Panc1 (cell line): ENCODE results near the gene OTOP3. TPM values are rescaled to one million over a fixed set of nuclear protein-coding genes. Genes with fewer than 3 reads are reported as not detected.

Experiments used
- ATAC-seq: fragments of 200-7000 bp; cut with Tn5 transposase; 2 replicates; pipeline ENCODE4 v1.9.1; 2020; ENCODE audit warnings: mild to moderate bottlenecking, moderate library complexity
- Bru-seq: library from RNA; stranded (reverse); fragments of 400-500 nt; gene quantifications from one replicate; lab custom pipeline; 2021; lab: Mats Ljungman, UMichigan
- BruChase-seq, 2 experiments: library from RNA; stranded (reverse); fragments of 400-500 nt; gene quantifications; one replicate each; lab custom pipeline; 2021; lab: Mats Ljungman, UMichigan
- BruUV-seq: library from RNA; stranded (reverse); fragments of 400-500 nt; replicated peaks from 2 replicates; lab custom pipeline; 2021; lab: Mats Ljungman, UMichigan
- CTCF ChIA-PET: fragments of 300-600 bp; sonication (Branson Sonifier 250); formaldehyde crosslinking; loops from one replicate; lab custom pipeline; 2022; ENCODE audit warnings: antibody characterized with exemption; lab: Charles Lee
- POLR2A ChIA-PET: fragments of 300-600 bp; sonication (Branson Sonifier 250); formaldehyde crosslinking; loops from one replicate; lab custom pipeline; 2022; ENCODE audit warnings: antibody characterized with exemption; lab: Charles Lee
- DNase-seq: peaks from one replicate; pipeline ENCODE4 v3.0.0-alpha.2; 2010; ENCODE audit warnings: low read depth, low spot score
- H3K27ac ChIP-seq: 2 replicates; pipeline ENCODE4 v1.5.1; 2011; ENCODE audit warnings: mild to moderate bottlenecking, low read length, inconsistent platforms
- H3K27me3 ChIP-seq: fragments of 200-500 bp; sonication (Bioruptor generic); 2 replicates; pipeline ENCODE4 v1.6.0; 2014; ENCODE audit warnings: low read length, inconsistent platforms; ENCODE audit not compliant: control insufficient read depth, insufficient read depth
- H3K36me3 ChIP-seq: fragments of 200-500 bp; sonication (Bioruptor generic); 2 replicates; pipeline ENCODE4 v1.5.1; 2014; ENCODE audit warnings: inconsistent platforms, mild to moderate bottlenecking, low read length, moderate library complexity; ENCODE audit not compliant: control insufficient read depth, insufficient read depth
- H3K4me1 ChIP-seq: 2 replicates; pipeline ENCODE4 v1.5.1; 2011; ENCODE audit warnings: inconsistent platforms, mild to moderate bottlenecking, low read length, moderate library complexity; ENCODE audit not compliant: control insufficient read depth, insufficient read depth
- H3K4me3 ChIP-seq, 2 experiments: 2 replicates each; pipeline ENCODE4 v1.5.1; 2011 to 2012; ENCODE audit warnings: low read depth in 2 of 2, low read length in 2 of 2, mild to moderate bottlenecking in 2 of 2, inconsistent platforms in 1 of 2, moderate library complexity in 1 of 2
- H3K9me3 ChIP-seq: fragments of 200-500 bp; sonication (Bioruptor generic); 2 replicates; pipeline ENCODE4 v1.5.1; 2014; ENCODE audit warnings: low read depth, mild to moderate bottlenecking, inconsistent platforms, low read length, moderate library complexity; ENCODE audit not compliant: control insufficient read depth, insufficient read depth
- CTCF ChIP-seq: fragments of 450-650 bp; IDR thresholded peaks from 2 replicates; pipeline ENCODE4 v1.5.1; 2017; ENCODE audit warnings: mild to moderate bottlenecking
- POLR2AphosphoS5 ChIP-seq: IDR thresholded peaks from 2 replicates; pipeline ENCODE4 v1.6.1; 2012; ENCODE audit warnings: mild to moderate bottlenecking, low read depth, low read length, moderate library complexity
- REST ChIP-seq, 2 experiments: IDR thresholded peaks; 2 replicates each; pipeline ENCODE4 v1.6.1; 2011 to 2012; ENCODE audit warnings: low read depth in 2 of 2, control low read depth in 1 of 2, low read length in 1 of 2, mild to moderate bottlenecking in 1 of 2, moderate library complexity in 1 of 2; ENCODE audit not compliant: insufficient read depth in 1 of 2
- SIN3A ChIP-seq: IDR thresholded peaks from 2 replicates; pipeline ENCODE4 v1.6.1; 2012; ENCODE audit warnings: low read depth, mild to moderate bottlenecking, low read length, moderate library complexity, borderline replicate concordance; ENCODE audit not compliant: insufficient read depth
- TCF7L2 ChIP-seq: IDR thresholded peaks from 2 replicates; pipeline ENCODE4 v1.6.1; 2011; ENCODE audit warnings: mild to moderate bottlenecking, low read depth, low read length, inconsistent platforms
- in situ Hi-C: cut with HindIII; loops from 2 replicates; pipeline ENCODE4 v1.10.0; 2016; ENCODE audit warnings: low sequenced_read_pairs, low pct_unique_long_range_greater_than_20kb
- intact Hi-C: fragments of 100-400 bp; cut with micrococcal nuclease; formaldehyde crosslinking; loops from one replicate; pipeline ENCODE4 v1.10.0; 2022; ENCODE audit not compliant: unreplicated experiment
- long read RNA-seq: library from polyadenylated mRNA; unstranded; transcript quantifications from one replicate; pipeline ENCODE4 v2.0.0, GENCODE V29; 2021; ENCODE audit not compliant: unreplicated experiment
- polyA plus RNA-seq: library from polyadenylated mRNA; unstranded; fragments of >200 nt; gene quantifications from one replicate; pipeline ENCODE4 v1.2.1, GENCODE V29; 2012; ENCODE audit warnings: missing spikeins; ENCODE audit not compliant: insufficient read length
- total RNA-seq: library from RNA; stranded (reverse); gene quantifications from one replicate; pipeline ENCODE4 v1.2.1, GENCODE V29; 2021; ENCODE audit not compliant: unreplicated experiment

Gene OTOP3
- total RNA-seq (not detected), Bru-seq, nascent RNA (not detected), BruChase-seq, experiment 1, labeled RNA remaining after a 2-hour chase (not detected), BruChase-seq, experiment 2, labeled RNA remaining after a 6-hour chase (not detected)
- polyA plus RNA-seq = not detected
- long read RNA-seq = 0 reads

DNA sequence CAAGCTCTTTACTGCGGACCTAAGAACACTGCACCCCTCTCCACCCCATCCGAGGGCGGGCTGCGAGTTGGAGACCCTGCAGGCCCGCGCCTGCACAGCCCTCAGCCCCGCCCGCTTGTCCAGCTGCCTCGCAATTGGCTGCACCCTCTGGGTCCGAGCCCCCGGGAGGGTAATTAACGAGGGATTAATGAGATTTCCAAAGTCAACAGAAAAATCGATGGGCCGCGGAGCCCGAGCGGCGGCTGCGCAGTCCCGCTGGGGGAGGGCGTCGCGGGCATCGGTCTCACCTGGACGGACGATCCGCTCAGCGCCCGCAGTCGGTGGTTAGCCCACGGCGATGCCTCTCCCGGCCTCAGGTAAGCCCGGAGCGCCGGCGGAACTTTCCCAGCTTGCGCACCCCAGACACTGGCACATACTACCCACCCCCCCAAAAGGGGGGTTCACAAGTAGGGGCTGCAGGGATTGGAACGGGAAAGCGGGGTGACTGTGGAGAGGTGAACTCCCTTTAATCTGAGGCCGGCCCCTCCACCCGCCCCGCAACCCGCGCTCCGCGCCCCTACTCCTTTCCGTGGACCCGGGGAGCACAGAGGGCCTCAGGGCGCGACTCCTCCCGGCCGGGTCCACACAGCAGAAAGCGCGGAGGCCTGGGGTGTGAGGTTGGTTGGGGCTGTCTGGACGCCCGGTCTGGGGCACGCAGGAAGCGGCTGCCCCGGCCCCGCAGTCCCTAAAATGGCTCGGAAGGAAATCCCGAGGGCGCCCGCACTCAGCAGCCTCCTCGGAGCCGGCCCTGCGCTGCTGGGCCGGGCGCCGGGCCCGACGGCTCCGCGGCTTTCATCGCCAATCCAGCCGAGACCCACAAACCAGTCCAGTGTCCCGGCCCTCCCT, at the start of gene OTOP3:
Gene OTOP3 (plus strand): TSS at position 314 of the 885 bp plus-strand sequence. CDS start 24 bp downstream, at position 338.
- Histone ChIP-seq H3K9me3 (no peaks in the 10 kb centered on the region), H3K4me1 (no peaks in the 10 kb centered on the region), H3K4me3 (no peak within 1 kb of the TSS), H3K36me3 (no peaks in the 10 kb centered on the region), H3K27ac (no peak within 1 kb of the TSS), H3K27me3 (peaks cover 13% of the 10 kb centered on the region; the same call in 1 of the 2 replicates)
- no TSS peak for BruUV-seq
- CTCF ChIA-PET = no interaction called here
- in situ Hi-C loops = no loop called here
- intact Hi-C loops = no loop called here
- TF ChIP-seq SIN3A = no peak
- TF ChIP-seq CTCF = no peak
- no peak for TF ChIP-seq REST (IDR thresholded peaks at IDR 0.05; ENCODE audit: insufficient read depth in 1 of 2, low read depth in 2 of 2, low read length in 1 of 2)
- TF ChIP-seq POLR2AphosphoS5 = no peak
- no peak for TF ChIP-seq TCF7L2
- DNase-seq (no peak), ATAC-seq (peak; percentile 60)
- POLR2A ChIA-PET = interaction anchor here (0.7 kb wide), 1 partner anchor 41 kb away, joined by 15 read pairs; no protein-coding TSS in a partner anchor

GRCh38 chr17:74888469-74888868, 47.2 kb upstream of the OTOP3 start:
- Histone ChIP-seq H3K27me3 (no peaks in the 10 kb centered on the region; the same call in 1 of the 2 replicates), H3K27ac (no peak overlapping the region), H3K4me1 (no peaks in the 10 kb centered on the region), H3K36me3 (no peaks in the 10 kb centered on the region), H3K9me3 (no peaks in the 10 kb centered on the region), H3K4me3 (no peak overlapping the region)
- ChIA-PET CTCF (no interaction called here), POLR2A (no interaction called here)
- ATAC-seq = no peak
- BruUV-seq = no TSS peak
- intact Hi-C loops (no loop called here), in situ Hi-C loops (no loop called here)
- no peak for DNase-seq
- no peak for TF ChIP-seq POLR2AphosphoS5
- TF ChIP-seq SIN3A = no peak
- no peak for TF ChIP-seq TCF7L2
